GM18519 (cell line): ENCODE results near the gene USP48.

Experiments
- ATAC-seq: cut with Tn5 transposase; IDR thresholded peaks from one replicate; pipeline ENCODE4 v1.9.1; 2021; ENCODE audit warnings: mild to moderate bottlenecking, moderate library complexity; ENCODE audit not compliant: unreplicated experiment, low FRiP score

USP48 gene

DNA sequence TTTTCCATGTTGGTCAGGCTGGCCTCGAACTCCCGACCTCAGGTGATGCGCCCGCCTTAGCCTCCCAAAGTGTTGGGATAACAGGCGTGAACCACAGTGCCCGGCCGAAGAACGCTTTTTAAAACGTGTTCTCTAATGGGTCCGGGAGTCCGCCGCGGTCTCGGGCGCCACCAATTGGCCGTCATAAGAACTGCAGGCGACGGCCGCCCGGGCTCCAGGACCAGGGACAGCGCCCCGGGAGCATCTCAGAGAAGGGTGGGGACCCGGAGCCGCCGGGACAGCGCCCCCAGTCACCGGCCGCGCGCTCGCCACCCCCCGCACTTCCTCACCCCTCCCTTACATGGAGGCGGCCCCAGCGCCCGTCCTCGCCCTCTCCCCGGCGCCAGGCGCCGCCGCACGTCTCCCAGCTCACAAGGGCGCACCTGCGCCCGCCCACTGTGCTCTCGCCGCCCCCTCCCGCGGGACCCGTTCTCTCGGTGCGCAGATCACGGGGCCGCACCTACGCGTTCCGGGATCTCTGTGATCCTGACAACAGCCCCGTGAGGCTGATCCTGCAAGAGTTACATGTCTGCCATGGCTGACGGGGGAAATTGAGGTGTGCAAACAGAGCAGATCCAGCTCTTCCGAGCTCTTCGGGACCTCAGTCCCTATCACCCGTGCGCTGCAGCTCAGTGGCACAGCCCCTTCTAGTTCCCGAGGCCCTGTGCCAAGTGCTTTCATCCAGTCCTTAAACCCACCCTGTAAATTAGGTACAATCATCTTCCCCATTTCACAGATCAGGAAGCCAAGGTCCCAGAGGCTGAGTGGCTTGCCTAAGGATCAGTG, 123.6 kb downstream of the USP48 start:
- ATAC-seq, result no peak

DNA sequence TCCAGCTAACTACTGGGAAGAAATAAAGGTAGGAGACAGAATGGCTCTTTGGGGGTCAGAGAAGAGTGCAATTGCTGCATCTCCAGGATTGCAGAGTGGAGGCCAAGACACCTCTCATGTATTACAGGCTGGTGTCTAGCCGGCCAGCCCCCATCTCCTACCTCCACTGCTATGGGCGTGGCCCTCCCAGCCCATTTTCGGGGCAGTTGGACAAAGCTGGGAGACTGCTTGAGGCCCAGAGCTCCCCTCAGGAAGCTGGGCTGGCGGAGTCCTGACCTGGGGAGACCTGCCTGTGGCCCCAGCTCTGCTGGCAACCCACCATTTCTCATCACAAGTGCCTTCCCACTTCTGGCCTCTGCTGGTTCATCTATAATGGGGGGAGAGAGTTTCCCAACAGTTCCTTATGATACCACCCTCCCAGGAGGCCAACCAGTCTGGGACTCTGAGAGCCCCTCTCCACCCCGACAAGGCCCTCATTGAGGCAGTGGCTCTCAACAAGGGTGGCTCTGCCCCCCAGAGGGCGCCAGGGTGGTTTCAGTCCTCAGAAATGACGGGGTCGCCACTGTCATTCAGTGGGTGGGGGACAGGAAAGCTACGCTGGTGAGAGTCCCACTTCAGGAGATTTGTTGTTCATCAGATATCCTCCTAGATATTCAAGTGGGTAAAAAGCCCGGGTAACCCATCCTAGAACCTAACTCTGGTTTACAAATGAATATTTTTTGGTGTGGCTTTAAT, 125.3 kb downstream of the USP48 start:
- no peak for ATAC-seq

DNA sequence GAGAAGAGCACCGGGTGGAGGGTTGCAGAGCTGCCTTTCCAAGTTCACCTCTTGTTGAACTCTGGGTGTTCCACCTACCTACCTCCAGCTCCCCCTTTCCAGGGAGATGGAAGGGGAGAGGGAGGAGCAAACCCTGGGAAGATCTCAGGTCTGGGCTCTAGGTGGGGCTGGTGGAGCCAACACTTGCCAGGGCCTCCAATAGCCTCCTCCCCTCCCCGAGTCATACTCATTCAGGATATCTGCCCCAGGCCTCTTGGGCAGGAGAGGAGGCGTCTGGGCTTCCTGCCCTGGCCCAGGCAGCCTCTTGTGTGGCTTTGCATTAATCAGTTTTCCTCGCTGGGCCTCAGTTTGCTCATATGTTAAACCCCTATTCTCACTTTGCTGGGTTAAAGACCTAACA, 127.2 kb downstream of the USP48 start:
- no peak for ATAC-seq

DNA sequence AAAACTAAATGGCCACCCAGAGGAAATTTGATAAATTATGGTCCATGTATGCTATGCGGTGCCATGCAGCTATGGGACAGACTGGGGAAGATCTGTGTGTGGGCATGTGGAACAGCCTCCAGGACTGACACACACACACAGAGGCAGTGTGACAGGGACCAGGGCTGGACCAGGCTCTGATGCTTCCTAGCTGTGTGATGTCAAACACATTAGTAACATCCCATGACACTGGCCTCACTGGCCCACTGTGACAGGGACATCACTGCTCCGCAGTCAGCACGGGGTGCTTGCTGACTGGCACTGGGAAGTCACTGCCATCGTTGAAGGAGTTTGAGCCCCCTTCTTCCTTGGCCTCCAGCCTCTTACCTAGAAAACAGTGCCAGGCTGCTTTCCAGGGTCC, 127.7 kb downstream of the USP48 start:
- no peak for ATAC-seq

DNA sequence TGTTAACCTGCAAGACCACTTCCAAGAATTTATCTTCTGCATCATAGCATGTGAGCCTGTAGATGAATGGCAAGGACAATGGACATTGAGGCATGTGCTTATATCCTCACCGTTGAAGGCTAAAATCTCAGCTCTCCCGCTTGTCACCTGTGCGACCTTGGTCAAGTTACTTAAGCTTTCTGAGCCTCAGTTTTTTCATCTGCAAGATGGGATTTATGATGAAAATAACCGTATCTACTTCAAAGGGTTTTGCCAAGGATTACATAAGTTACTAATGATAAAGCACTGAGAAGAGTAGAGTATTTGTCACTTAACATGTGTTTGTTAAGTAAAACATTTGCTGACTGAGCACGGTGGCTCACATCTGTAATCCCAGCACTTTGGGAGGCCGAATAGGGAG, 128.7 kb downstream of the USP48 start:
- ATAC-seq, result no peak

DNA sequence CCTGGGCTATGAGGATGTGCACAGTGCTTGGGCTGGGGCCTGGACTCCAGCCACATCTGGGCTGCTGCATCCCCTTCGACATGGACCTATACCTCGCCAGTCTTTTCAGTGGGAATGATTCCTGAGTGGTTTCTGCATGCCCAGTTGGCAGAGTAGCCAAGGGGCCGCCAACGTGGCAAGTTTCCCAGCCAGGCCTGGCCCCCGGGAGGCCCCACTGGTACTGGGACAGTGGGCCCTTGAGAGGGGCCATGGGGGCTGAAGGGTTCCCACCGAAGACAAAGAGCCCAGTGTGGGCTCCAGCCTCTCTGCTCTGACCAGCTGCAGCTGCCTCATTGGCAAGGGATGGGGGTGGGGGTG, 129.2 kb downstream of the USP48 start:
- no peak for ATAC-seq

DNA sequence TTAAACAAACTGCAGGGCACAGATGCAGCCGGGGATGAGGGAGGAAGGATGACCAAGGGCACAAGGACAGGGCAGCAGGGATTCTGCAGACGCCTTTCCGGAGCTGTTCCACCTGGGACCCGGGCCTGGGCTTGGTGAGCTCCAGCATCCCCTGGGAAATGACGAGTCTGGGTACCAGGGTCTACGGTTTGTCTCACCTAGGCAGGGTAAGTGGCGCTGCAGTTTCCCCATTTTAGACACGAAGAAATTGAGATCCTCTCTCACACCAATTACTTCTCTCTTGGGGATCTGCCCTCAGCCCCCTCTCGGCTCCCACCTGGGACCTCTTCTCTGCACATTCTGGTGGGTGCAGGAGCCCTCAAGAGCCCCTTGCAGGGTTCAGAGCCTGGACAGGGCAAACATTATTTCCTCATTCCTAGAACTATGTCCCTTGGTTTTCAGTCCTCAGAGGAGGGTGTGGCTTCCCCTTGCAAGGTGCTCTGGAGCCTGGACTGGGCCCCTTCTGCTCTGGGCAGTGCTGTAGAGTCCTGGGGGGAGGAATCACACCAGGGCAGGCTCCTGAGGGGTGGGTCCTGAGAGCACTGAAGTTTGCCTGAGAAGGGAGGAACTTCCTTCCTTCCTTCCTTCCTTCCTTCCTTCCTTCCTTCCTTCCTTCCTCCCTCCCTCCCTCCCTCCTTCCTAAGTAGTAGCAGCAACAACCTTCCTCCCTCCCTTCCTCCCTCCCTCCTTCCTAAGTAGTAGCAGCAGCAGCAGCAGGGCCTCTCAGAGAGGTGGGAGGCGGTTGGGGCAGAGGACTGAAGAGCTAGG, 129.8 kb downstream of the USP48 start:
- ATAC-seq, result no peak

DNA sequence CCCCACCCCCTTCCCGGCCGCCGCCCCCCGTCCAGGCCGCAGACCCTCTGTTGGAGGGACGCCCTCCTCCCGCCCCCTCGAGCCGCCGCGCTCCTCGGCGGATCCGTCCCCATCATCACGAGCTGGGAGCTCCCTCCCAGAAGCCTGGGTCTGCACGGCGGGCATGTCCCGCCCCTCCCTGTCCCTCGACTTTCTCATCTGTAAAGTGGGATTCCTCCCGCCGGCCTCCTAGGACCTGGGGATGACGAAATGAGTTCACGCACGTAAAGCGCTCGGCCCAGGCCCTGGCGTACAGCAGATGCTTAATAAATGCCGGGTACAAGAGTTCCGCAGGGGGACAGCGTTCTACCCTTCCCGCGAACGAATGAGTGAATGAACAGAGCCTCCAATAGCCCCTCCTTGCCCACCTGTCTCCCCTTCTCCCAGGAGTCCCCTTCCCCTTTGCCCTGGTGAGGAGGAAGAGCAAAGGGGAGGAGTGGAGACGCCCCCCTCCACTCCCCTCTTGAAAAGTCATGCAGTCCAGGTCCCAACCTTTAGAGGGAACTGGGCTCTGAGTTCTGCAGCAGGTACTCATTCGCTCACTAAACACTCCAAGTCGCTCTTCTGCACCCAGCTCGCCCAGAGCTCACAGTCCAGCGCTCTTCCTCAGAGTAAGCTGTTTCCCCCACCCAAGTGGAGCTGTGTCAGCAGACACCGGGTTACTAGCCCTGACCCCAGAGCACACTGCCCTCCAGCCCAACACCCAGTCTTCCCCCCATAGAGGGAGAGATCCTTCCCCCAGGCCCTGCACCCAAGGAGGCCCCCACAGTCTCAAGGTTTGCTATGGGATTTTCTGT, 130.6 kb downstream of the USP48 start:
- no peak for ATAC-seq

DNA sequence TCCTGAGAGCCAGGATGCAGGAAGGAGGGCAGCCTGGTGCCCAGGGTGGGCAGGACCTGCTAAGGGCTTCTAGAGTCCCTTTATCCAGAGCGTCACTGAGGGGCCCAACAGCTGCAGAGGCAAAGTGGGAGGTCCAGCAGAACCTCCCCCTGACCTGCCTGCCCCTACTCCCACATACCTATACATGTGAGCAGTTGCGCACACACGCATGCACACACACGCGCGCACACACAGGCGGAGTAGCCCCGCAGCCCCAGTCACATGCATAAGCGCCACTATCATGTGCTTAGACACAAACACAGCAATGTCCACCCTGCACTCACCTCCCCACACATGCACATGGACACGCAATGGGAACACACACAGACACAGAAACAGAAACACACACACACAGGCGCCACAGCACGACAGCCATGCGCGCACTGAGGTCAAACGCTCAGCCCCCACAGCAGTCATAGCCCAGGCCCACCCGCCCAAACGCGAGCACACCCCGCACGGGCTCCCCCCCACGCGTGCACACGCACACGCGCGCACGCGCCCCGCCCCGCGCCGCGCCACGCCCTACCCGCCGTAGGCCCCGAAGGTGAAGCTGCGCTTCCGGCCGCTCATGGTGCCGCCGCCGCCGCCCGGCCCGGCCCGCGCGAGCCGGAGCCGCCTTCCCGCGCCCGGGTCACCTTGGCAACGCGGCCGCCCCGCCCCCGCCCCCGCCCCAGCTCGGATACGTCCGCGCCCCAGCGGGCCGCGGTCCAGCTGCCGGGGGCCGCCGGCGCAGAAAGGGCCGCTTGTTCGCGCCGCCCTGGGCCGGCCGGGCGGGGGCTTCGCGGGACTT, 131.5 kb downstream of the USP48 start:
- no peak for ATAC-seq

DNA sequence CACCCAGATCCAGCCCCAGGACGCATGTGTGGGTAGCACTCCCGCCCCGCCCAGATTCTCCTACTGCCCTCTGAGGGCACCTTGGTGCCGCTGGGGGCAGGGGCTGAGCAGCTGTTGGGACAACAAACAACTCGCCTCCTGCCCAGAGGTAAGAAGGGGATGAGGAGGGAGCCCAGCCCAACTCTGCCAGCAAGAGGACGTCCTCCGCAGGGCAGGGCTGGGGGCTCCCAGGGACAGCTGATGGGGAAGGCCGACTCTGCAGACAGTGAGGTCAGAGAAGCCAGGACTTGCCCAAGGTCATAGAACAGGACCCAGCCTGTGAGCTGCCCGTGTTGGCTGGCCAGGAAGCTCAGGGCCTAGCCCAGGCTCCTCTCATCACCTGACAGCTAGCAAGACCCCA, 132.5 kb downstream of the USP48 start:
- no peak for ATAC-seq

DNA sequence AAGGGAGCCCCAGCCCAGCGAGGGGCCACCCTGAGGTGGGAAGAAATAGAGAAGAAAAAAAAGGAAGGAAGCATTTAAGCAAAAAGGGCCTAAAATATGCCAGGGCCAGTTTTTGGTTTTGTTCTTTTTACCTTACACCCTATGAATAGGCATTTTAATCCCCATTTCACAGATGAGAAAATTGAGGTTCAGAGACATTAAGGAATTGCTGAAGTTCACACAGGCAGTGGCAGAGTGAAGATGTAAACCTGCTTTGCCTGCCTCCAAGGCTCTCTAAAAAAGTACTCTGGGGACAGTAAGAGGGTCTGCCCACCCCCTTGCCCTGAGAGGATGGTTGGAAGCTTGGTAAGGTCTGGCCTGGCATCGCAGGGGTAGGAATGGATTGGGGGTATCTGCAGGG, 133.6 kb downstream of the USP48 start:
- no peak for ATAC-seq

DNA sequence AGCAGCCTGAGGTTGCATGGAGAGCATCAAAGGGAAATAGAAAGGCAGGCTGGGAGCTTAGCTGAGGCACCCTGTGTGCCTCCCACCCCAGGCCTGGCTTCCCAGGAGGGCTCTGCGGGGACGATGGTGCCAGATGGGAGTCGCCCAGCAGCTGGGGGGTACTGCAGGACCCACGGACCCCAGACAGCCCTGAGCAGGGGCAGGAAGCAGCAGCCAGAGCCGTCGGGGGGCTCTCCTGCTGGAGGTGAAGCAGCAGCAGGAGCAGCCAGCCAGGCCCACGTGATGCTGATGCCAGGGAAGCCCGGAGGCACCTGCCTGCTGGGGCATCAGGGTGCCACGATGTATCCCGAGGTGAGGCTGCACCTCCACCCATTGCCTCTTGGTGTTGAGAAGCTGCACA, 134.2 kb downstream of the USP48 start:
- no peak for ATAC-seq

DNA sequence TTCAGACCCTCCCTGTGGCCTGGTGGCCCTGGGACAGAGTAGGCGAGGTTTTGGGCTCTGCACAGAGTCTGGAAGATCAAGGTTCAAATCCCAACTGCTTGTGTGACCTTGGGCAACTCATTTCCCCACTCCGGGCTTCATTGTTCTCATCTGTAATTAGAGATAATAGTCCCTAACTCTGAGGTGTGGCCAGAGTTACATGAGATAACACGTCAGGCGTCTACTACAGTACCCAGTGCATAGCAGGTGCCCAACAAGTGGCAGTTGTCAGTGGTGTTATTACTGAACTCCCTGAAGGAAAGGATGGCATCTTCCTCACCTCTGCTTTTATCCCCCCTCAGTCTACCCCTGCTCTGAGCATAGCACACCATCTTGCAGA, 134.6 kb downstream of the USP48 start:
- no peak for ATAC-seq

DNA sequence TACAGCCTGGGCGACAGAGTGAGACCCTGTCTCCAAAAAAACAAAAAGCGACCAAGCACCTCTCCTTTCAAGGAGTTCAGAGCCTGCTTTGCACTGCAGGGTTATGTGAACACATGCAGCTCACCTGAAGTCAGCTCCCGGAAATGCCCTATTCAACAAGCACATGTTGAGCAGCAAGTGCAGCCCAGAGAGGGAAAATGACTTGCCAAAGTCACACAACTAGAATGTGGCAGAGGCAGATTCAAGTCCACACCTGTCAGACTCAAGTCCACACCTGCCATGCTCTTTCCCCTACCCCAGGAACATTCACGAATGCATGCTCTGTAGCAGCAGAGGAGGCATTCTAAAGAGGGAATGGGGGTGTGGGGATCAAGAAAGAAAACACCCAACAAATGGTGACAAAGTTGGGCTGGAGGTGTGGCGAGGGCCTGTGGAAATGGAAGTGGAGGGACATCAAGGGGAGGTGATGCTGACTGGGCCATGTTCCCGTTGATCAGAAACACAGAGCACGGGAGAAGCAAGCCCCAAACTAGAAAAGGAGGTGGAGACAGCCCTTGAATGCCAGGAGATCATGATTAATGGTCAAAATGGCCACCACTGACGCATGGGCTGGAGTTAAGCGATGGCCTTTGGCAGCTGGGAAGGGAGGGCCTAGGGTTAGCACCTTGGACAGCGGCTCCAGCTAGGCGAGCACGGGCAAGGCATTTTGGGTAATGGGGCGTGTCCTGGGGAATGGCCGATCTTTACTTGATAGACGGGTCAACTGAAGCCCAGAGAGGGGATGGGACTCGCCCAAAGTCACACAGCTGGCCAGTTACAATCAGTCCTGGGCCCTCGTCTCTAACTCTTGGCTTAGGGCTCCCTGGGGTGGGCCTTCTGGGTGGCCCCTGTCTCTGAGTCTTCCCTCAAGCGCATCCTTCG, 135.3 kb downstream of the USP48 start:
- ATAC-seq, result no peak

DNA sequence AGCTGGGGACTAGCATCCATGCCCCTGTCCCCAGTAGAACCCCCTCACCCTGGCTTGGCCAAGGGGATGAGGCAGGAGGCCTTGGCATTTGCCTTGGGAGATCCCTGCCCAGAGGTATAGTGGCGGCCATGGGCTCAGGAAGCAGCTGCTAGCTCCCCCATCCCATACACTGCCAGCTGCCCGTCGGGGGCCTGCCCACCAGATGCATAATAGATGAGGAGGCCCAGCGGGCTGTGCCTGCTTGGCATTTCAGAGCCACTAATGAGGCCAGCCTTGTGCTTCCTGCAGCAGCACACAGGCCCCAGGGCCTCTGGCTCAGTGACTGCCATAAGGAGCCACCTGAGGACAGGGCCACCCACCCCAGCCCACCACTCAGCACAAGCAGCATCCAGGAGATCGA, 137.4 kb downstream of the USP48 start:
- no peak for ATAC-seq

DNA sequence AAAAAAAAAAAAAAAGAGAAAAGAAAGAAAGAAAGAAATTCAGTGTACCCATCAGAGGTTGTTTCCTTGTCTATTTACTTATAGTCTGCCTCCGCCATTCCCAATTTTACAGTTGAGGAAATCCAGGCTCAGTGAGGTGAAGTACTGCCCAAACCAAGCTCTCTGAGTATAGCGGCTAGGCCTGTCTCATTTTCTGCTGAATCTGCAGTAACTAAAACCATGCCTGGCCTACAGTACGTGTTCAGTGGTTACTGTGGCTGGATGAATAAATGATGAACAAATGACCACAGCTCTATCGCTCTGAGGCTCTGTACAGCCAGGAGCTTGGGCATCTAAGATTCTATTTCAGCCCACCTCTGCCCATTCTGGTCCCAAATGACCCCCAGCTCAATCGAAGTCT, 138.0 kb downstream of the USP48 start:
- no peak for ATAC-seq

DNA sequence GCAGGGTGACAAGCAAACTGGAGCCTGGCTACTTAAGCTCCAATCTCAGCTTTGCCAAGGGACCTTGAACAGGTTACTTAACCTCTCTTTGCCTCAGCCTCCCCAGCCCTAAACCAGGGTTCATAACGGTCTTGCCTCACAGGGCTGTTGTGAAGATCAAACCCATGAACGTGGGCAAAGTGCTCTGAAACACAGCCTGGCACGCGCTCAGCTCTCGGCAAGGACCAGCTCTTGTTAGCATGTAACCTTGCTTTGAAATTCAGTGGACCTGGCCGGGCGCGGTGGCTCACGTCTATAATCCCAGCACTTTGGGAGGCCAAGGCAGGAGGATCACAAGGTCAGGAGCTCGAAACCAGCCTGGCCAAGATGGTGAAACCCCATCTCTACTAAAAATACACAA, 138.6 kb downstream of the USP48 start:
- no peak for ATAC-seq

DNA sequence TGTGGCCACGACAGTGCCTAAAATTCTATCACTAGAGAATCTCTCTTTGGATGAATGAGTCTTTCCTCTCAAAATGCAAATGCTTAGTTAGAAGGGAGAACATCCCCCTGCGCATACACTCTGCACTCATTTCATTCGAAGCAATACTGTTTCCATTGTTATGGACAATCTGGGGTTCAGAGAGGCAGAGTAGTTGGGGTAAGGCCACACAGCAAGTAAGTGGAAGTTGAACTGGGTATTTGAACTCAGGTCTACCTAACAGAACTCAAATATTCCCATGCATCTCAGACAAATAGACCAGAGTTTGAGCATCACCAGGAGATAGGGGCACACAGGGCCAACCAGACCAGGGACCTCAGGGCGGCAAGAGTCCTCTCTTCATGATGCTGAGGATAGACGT, 139.3 kb downstream of the USP48 start:
- ATAC-seq, result no peak
